ENCODE data around the gene TMEM132C. TPM values are rescaled to one million over a fixed set of nuclear protein-coding genes. Genes with fewer than 3 reads are reported as not detected.

Gene TMEM132C
- total and polyA plus RNA-seq, 2 of the 8 experiments (the other 6 are each of a cell fraction or from before 2014, with no cell fraction given), result 0.23 to 0.76 TPM

GRCh38 chr12:128603573-128604115 is 336.7 kb downstream of the TMEM132C start:
- H3K56ac ChIP-seq (replicated peaks; ENCODE audit: insufficient read length, low read depth, low read length), result no peak overlapping the region
- H2BK5ac ChIP-seq (ENCODE audit: low read depth, low read length), result no peak overlapping the region
- no peaks in the 10 kb centered on the region for H3K9me3 ChIP-seq (ENCODE audit: insufficient read depth in 2 of 2, low read depth in 1 of 2, low read length in 1 of 2)
- POLR2A ChIA-PET (ENCODE audit: partially characterized antibody), result no interaction called here
- no peaks in the 10 kb centered on the region for H3K79me2 ChIP-seq (ENCODE audit: control insufficient read depth in 1 of 2, insufficient read depth in 2 of 2, low read length in 2 of 2)
- no peak overlapping the region for H2BK15ac ChIP-seq (ENCODE audit: low read length)
- no peak overlapping the region for H2AK5ac ChIP-seq (ENCODE audit: low read depth, low read length)
- no peak overlapping the region for H3K4me3 ChIP-seq (ENCODE audit: extremely low read depth in 1 of 4, insufficient read depth in 2 of 4, low read depth in 3 of 4, low read length in 4 of 4)
- no peak overlapping the region for H4K5ac ChIP-seq (ENCODE audit: insufficient read length, low read depth, low read length)
- H3K9ac ChIP-seq (replicated peaks in 1 of 4; ENCODE audit: extremely low read depth in 1 of 4, low read depth in 3 of 4, low read length in 3 of 4), result no peak overlapping the region
- no peaks in the 10 kb centered on the region for H3K27me3 ChIP-seq (replicated peaks in 1 of 4; ENCODE audit: control insufficient read depth in 3 of 4, extremely low read depth in 1 of 4, insufficient read depth in 3 of 4, low read length in 3 of 4)
- H3K4ac ChIP-seq (replicated peaks; ENCODE audit: insufficient read length, low read depth, low read length), result no peak overlapping the region
- peaks cover 0 to 4% (median 1%) of the 10 kb centered on the region in 4 experiments; a peak in 4 of 7 replicates for H3K4me1 ChIP-seq (replicated peaks in 1 of 4; ENCODE audit: control insufficient read depth in 3 of 4, insufficient read depth in 4 of 4, low read length in 3 of 4)
- 86% methylated on average over 4 of the region's 4 CpGs; no CpG with 5 or more reads in 1 of the 2 experiments for WGBS, 2 experiments (ENCODE audit: extremely low coverage in 1 of 2, insufficient coverage in 1 of 2, insufficient read length in 1 of 2, insufficient replicate concordance in 2 of 2, low coverage in 1 of 2, low lambda C conversion rate in 2 of 2, missing lambda C conversion rate in 1 of 2)
- no peak overlapping the region for H2AFZ ChIP-seq (ENCODE audit: low read length)
- H3K27ac ChIP-seq (ENCODE audit: low read depth, low read length), result no peak overlapping the region
- H2BK12ac ChIP-seq (ENCODE audit: low read depth, low read length), result no peak overlapping the region
- H4K8ac ChIP-seq (ENCODE audit: extremely low read depth, insufficient read depth, low read length), result no peak overlapping the region
- CTCF ChIA-PET (ENCODE audit: partially characterized antibody), result no interaction called here
- DNase-seq (ENCODE audit: low read depth in 1 of 2, low spot score in 2 of 2), result no peak
- H4K20me1 ChIP-seq (replicated peaks in 1 of 2; ENCODE audit: control insufficient read depth in 1 of 2, insufficient read depth in 2 of 2, low read length in 2 of 2), result no peaks in the 10 kb centered on the region
- FAIRE-seq, result no peak
- H2BK20ac ChIP-seq (ENCODE audit: low read length), result no peak overlapping the region
- H3K23ac ChIP-seq (ENCODE audit: insufficient read length), result no peak overlapping the region
- no peak overlapping the region for H2BK120ac ChIP-seq (replicated peaks; ENCODE audit: low read depth, low read length)
- H3K18ac ChIP-seq (ENCODE audit: extremely low read depth, low read length), result no peak overlapping the region
- H3K23me2 ChIP-seq (ENCODE audit: low read depth, low read length), result peaks cover 4% of the 10 kb centered on the region; the same call in 1 of the 2 replicates
- no peak overlapping the region for H4K91ac ChIP-seq (replicated peaks; ENCODE audit: insufficient read length, low read length)
- H3K4me2 ChIP-seq (ENCODE audit: insufficient read depth in 1 of 2, low read depth in 2 of 2, low read length in 2 of 2), result no peak overlapping the region
- no peaks in the 10 kb centered on the region for H3K36me3 ChIP-seq (ENCODE audit: control insufficient read depth in 2 of 4, insufficient read depth in 4 of 4, low read length in 3 of 4)
- no peaks in the 10 kb centered on the region for H3K79me1 ChIP-seq (ENCODE audit: low read depth, low read length)
- H3K14ac ChIP-seq (ENCODE audit: insufficient read length), result no peak overlapping the region
- no peak for TF ChIP-seq RFX5 (IDR thresholded peaks at IDR 0.05; ENCODE audit: borderline replicate concordance, low read depth, low read length)
- no peak for TF ChIP-seq SIX5 (IDR thresholded peaks at IDR 0.05; ENCODE audit: low read depth, low read length)
- no peak for TF ChIP-seq ATF3 (IDR thresholded peaks at IDR 0.05; ENCODE audit: insufficient read depth, low read depth, low read length)
- TF ChIP-seq EZH2 (IDR thresholded peaks at IDR 0.05; ENCODE audit: low read depth, low read length, severe bottlenecking), result no peak
- no peak for TF ChIP-seq POLR2AphosphoS5 (IDR thresholded peaks at IDR 0.05; ENCODE audit: low read depth, low read length)
- TF ChIP-seq CHD1 (IDR thresholded peaks at IDR 0.05; ENCODE audit: low read depth, low read length), result no peak
- TF ChIP-seq ATF2 (IDR thresholded peaks at IDR 0.05; ENCODE audit: low read length), result no peak
- TF ChIP-seq YY1 (IDR thresholded peaks at IDR 0.05; ENCODE audit: low read depth, low read length), result no peak
- TF ChIP-seq MAFK (IDR thresholded peaks at IDR 0.05; ENCODE audit: low read depth, low read length), result no peak
